Measurements from ENCODE around the gene SMIM3. TPM values are rescaled to one million over a fixed set of nuclear protein-coding genes. Genes with fewer than 3 reads are reported as not detected.

The SMIM3 gene
- total and polyA plus RNA-seq, 2 experiments from 2014 or later: 44.2 to 47.7 TPM

- peak overlapping the region; percentile 83 for H3K27ac ChIP-seq
- H3K79me2 ChIP-seq: peaks cover 79% of the 10 kb centered on the region
- TF ChIP-seq EZH2 (IDR thresholded peaks at IDR 0.05; ENCODE audit: borderline replicate concordance) (no peak), EZH2phosphoT487 (IDR thresholded peaks at IDR 0.05; ENCODE audit: low read depth, severe bottlenecking, unreplicated experiment) (no peak), CTCF (IDR thresholded peaks at IDR 0.05; ENCODE audit: poor library complexity) (no peak)
- no peak overlapping the region for H2AFZ ChIP-seq
- no peaks in the 10 kb centered on the region for H4K20me1 ChIP-seq (ENCODE audit: insufficient read depth, poor library complexity, severe bottlenecking)
- no peak overlapping the region for H3K4me3 ChIP-seq
- no peaks in the 10 kb centered on the region for H3K9me2 ChIP-seq (replicated peaks; ENCODE audit: insufficient read depth)
- H3K27me3 ChIP-seq: no peaks in the 10 kb centered on the region
- 23% methylated on average over 7 of the region's 7 CpGs for WGBS (ENCODE audit: low lambda C conversion rate, missing lambda C conversion rate)
- peak; percentile 82 for DNase-seq (ENCODE audit: low spot score)
- peak overlapping the region; percentile 60 for H3K4me2 ChIP-seq
- H3K9me3 ChIP-seq (ENCODE audit: low read depth): no peaks in the 10 kb centered on the region
- no peaks in the 10 kb centered on the region for H3K36me3 ChIP-seq (replicated peaks; ENCODE audit: insufficient read depth, low read depth)
- peaks cover 35% of the 10 kb centered on the region for H3K4me1 ChIP-seq (ENCODE audit: insufficient read depth)
These were observed 4.9 kb downstream of the SMIM3 start for GRCh38 chr5:150783422-150783928.

DNA sequence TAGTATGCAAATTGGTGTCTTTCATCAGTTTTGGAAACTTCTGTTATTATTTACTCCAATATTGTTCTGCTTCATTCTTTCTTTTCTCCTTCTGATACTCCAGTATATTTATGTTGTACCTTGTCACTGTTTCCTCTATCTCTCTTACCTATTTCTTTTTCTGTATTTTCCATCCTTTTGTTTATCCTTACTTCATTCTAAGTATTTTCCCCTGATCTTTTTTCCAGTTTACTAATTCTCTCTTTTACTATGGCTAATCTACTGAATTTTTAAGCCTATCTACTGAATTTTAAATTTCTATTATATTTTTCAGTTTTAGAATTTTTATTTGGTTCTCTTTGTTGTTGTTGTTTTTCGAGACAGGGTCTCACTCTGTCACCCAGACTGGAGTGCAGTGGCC, 7.4 kb downstream of the SMIM3 start:
- no peaks in the 10 kb centered on the region for H3K9me3 ChIP-seq (ENCODE audit: low read depth)
- no peak for TF ChIP-seq CTCF (IDR thresholded peaks at IDR 0.05; ENCODE audit: poor library complexity)
- no peak for TF ChIP-seq EZH2 (IDR thresholded peaks at IDR 0.05; ENCODE audit: borderline replicate concordance)
- TF ChIP-seq EZH2phosphoT487 (IDR thresholded peaks at IDR 0.05; ENCODE audit: low read depth, severe bottlenecking, unreplicated experiment): no peak
- H4K20me1 ChIP-seq (ENCODE audit: insufficient read depth, poor library complexity, severe bottlenecking): no peaks in the 10 kb centered on the region
- no peaks in the 10 kb centered on the region for H3K36me3 ChIP-seq (replicated peaks; ENCODE audit: insufficient read depth, low read depth)
- H3K4me2 ChIP-seq: no peak overlapping the region
- H3K79me2 ChIP-seq: peaks cover 78% of the 10 kb centered on the region
- WGBS (ENCODE audit: low lambda C conversion rate, missing lambda C conversion rate): 97% methylated on average over 1 of the region's 1 CpG
- H3K4me1 ChIP-seq (ENCODE audit: insufficient read depth): peaks cover 29% of the 10 kb centered on the region
- H3K27ac ChIP-seq: no peak overlapping the region
- H3K27me3 ChIP-seq: no peaks in the 10 kb centered on the region
- H2AFZ ChIP-seq: no peak overlapping the region
- DNase-seq (ENCODE audit: low spot score): no peak
- H3K9me2 ChIP-seq (replicated peaks; ENCODE audit: insufficient read depth): no peaks in the 10 kb centered on the region
- no peak overlapping the region for H3K4me3 ChIP-seq

DNA sequence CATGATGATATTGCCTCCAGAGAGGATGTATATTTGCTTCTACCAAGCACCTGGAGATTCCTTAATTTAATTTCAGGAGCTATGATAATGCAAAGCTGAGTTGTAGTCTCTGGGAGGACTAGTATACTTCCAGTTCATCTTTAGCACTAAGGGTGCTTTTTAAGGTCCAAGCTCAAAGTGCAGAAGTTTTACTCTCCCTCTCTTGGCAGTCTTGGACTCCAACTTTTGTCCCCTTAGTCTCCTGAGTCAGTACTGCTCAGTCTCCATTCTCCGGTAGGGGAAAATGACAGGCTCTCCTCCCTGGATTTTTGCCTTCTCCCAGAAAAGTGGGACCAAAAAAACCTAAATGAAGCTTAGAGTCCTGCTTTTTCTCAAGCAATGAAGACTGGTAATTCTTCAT, 8.3 kb downstream of the SMIM3 start:
- peaks cover 24% of the 10 kb centered on the region for H3K4me1 ChIP-seq (ENCODE audit: insufficient read depth)
- 86% methylated on average over 1 of the region's 1 CpG for WGBS (ENCODE audit: low lambda C conversion rate, missing lambda C conversion rate)
- no peak for DNase-seq (ENCODE audit: low spot score)

More for the DNA sequence above, 8.3 kb downstream of the SMIM3 start:
- H3K9me2 ChIP-seq (replicated peaks; ENCODE audit: insufficient read depth): no peaks in the 10 kb centered on the region
- TF ChIP-seq EZH2phosphoT487 (IDR thresholded peaks at IDR 0.05; ENCODE audit: low read depth, severe bottlenecking, unreplicated experiment): no peak
- no peak for TF ChIP-seq CTCF (IDR thresholded peaks at IDR 0.05; ENCODE audit: poor library complexity)
- H3K36me3 ChIP-seq (replicated peaks; ENCODE audit: insufficient read depth, low read depth): no peaks in the 10 kb centered on the region
- no peak overlapping the region for H3K27ac ChIP-seq
- H2AFZ ChIP-seq: no peak overlapping the region
- peaks cover 81% of the 10 kb centered on the region for H3K79me2 ChIP-seq
- no peak overlapping the region for H3K4me3 ChIP-seq
- no peak overlapping the region for H3K4me2 ChIP-seq
- H3K9me3 ChIP-seq (ENCODE audit: low read depth): no peaks in the 10 kb centered on the region
- H4K20me1 ChIP-seq (ENCODE audit: insufficient read depth, poor library complexity, severe bottlenecking): no peaks in the 10 kb centered on the region
- no peaks in the 10 kb centered on the region for H3K27me3 ChIP-seq

Data from hepatocyte (in vitro differentiated cells).